ENCODE measurements around the gene DOCK3.
"Not testable (repeated sequence)": the region's sequence is repeated elsewhere in the genome, so short reads cannot be mapped to it uniquely, and the experiment has no call there.

Gene DOCK3

GRCh38 chr3:50661321-50661837, 13.3 kb upstream of the DOCK3 start:
- no peak for ATAC-seq
- TF ChIP-seq ZC3H10 (CRISPR knock-in tag; IDR thresholded peaks at IDR 0.05) (no peak), ISL1 (CRISPR knock-in tag; IDR thresholded peaks at IDR 0.05) (no peak), TCF4 (CRISPR knock-in tag; IDR thresholded peaks at IDR 0.05; ENCODE audit: borderline replicate concordance) (no peak), CSRNP3 (CRISPR knock-in tag; IDR thresholded peaks at IDR 0.05) (no peak), PPARA (CRISPR knock-in tag; IDR thresholded peaks at IDR 0.05; ENCODE audit: borderline replicate concordance) (no peak), SNAI2 (CRISPR knock-in tag; IDR thresholded peaks at IDR 0.05) (no peak), ZFP30 (CRISPR knock-in tag; IDR thresholded peaks at IDR 0.05) (no peak)
- TF ChIP-seq, protein P1, sequence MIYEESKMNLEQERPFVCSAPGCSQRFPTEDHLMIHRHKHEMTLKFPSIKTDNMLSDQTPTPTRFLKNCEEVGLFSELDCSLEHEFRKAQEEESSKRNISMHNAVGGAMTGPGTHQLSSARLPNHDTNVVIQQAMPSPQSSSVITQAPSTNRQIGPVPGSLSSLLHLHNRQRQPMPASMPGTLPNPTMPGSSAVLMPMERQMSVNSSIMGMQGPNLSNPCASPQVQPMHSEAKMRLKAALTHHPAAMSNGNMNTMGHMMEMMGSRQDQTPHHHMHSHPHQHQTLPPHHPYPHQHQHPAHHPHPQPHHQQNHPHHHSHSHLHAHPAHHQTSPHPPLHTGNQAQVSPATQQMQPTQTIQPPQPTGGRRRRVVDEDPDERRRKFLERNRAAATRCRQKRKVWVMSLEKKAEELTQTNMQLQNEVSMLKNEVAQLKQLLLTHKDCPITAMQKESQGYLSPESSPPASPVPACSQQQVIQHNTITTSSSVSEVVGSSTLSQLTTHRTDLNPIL (CRISPR knock-in tag; IDR thresholded peaks at IDR 0.05; ENCODE audit: low read depth) = no peak

DNA sequence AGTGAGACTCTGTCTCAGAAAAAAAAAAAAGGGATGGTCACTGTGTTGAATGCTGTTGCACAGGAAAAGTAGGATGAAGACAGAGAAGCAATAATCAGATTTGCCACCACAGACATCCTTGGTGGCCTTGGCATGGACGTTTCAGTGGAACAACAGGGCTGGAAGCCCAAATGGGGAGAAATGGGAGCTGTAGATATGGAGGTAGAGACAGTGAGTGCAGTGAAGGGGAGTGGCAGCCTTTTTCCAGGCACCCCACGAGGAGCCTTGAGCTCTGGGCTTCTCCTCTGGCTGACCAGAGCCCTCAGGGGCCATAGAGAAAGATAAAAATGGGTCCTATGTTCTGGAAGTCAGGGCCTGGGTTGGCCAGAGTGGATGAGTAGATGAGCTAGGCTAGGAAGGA, 12.3 kb upstream of the DOCK3 start:
- ATAC-seq = no peak

GRCh38 chr3:50665081-50665840, 9.5 kb upstream of the DOCK3 start:
- ATAC-seq = no peak
- TF ChIP-seq, protein P2, sequence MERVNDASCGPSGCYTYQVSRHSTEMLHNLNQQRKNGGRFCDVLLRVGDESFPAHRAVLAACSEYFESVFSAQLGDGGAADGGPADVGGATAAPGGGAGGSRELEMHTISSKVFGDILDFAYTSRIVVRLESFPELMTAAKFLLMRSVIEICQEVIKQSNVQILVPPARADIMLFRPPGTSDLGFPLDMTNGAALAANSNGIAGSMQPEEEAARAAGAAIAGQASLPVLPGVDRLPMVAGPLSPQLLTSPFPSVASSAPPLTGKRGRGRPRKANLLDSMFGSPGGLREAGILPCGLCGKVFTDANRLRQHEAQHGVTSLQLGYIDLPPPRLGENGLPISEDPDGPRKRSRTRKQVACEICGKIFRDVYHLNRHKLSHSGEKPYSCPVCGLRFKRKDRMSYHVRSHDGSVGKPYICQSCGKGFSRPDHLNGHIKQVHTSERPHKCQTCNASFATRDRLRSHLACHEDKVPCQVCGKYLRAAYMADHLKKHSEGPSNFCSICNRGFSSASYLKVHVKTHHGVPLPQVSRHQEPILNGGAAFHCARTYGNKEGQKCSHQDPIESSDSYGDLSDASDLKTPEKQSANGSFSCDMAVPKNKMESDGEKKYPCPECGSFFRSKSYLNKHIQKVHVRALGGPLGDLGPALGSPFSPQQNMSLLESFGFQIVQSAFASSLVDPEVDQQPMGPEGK (CRISPR knock-in tag; IDR thresholded peaks at IDR 0.05; ENCODE audit: borderline replicate concordance) = no peak
- no peak for TF ChIP-seq ZNF70 (CRISPR knock-in tag; IDR thresholded peaks at IDR 0.05)
- TF ChIP-seq ZC3H10 (CRISPR knock-in tag; IDR thresholded peaks at IDR 0.05) = no peak
- TF ChIP-seq ZNF565 (CRISPR knock-in tag; conservative IDR thresholded peaks at IDR 0.05; ENCODE audit: low read depth) = no peak
- TF ChIP-seq ARNTL (CRISPR knock-in tag; IDR thresholded peaks at IDR 0.05; ENCODE audit: borderline replicate concordance, low read depth) = no peak
- no peak for TF ChIP-seq ZNF8 (CRISPR knock-in tag; IDR thresholded peaks at IDR 0.05)
- no peak for TF ChIP-seq ZFP30 (CRISPR knock-in tag; IDR thresholded peaks at IDR 0.05)
- TF ChIP-seq BACH2 (CRISPR knock-in tag; IDR thresholded peaks at IDR 0.05; ENCODE audit: borderline replicate concordance) = no peak
- TF ChIP-seq, protein P3, sequence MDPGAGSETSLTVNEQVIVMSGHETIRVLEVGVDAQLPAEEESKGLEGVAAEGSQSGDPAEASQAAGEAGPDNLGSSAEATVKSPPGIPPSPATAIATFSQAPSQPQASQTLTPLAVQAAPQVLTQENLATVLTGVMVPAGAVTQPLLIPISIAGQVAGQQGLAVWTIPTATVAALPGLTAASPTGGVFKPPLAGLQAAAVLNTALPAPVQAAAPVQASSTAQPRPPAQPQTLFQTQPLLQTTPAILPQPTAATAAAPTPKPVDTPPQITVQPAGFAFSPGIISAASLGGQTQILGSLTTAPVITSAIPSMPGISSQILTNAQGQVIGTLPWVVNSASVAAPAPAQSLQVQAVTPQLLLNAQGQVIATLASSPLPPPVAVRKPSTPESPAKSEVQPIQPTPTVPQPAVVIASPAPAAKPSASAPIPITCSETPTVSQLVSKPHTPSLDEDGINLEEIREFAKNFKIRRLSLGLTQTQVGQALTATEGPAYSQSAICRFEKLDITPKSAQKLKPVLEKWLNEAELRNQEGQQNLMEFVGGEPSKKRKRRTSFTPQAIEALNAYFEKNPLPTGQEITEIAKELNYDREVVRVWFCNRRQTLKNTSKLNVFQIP (CRISPR knock-in tag; IDR thresholded peaks at IDR 0.05; ENCODE audit: borderline replicate concordance, low read depth) = no peak
- TF ChIP-seq CSDC2 (CRISPR knock-in tag; IDR thresholded peaks at IDR 0.05) = no peak
- no peak for TF ChIP-seq OSR1 (CRISPR knock-in tag; IDR thresholded peaks at IDR 0.05)
- TF ChIP-seq SNAI2 (CRISPR knock-in tag; IDR thresholded peaks at IDR 0.05) = no peak
- TF ChIP-seq GLIS3 (CRISPR knock-in tag; IDR thresholded peaks at IDR 0.05) = no peak

More for the DNA sequence above, 12.3 kb upstream of the DOCK3 start:
- TF ChIP-seq, protein P2 (CRISPR knock-in tag; IDR thresholded peaks at IDR 0.05; ENCODE audit: borderline replicate concordance) = no peak

- ATAC-seq = not testable (repeated sequence)
Observed at GRCh38 chr3:50665841-50666115, 8.9 kb upstream of the DOCK3 start.
